HG03354 (cell line): ENCODE data around the gene GALK1.
"Not testable (repeated sequence)": the region's sequence is repeated elsewhere in the genome, so short reads cannot be mapped to it uniquely, and the experiment has no call there.

Experiments
- ATAC-seq: cut with Tn5 transposase; IDR thresholded peaks from one replicate; pipeline ENCODE4 v1.9.1; 2021; ENCODE audit warnings: mild to moderate bottlenecking; ENCODE audit not compliant: unreplicated experiment, poor library complexity, severe bottlenecking

The GALK1 gene

DNA sequence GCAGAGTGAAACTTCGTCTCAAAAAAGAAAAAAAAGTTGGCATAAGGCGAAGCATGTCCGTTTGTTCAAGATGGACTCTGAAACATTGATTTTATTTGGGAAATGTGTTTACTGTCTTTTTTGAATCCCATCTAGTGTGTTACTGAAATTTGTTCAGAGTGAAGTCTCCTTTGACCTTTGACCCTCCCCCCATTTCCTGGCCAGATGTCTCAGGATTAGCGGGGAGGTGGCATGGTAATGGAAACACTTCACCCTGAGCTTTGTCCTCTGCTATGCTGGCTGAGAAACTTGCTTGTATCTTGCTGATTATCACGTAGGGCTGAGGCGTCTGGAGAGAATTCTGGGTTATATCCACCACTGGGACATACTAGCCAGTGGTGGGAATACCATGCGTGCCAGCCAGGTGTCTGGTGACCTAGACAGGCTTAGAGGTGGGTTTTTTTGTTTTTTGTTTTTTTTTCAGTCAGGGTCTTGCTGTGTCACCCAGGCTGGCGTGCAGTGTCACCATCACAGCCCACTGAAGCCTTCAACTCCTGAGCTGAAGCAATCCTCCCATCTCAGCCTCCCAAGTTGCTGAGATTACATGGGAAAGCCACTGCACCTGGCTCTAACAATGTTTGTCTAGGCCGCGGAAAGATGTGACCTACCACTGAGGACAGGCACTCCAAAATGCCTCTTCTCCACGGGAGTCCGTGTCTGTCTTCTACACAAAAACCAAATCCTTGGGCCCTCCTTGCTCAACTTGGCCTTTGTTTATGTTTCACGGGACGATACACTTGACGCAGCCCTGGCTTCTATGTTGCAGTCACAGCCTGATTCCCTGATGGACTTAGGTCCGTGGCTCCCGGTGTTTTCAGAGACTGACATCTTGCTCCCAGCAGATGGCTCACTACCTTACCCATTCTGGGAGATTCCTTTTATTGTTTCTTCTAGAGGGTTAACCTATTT, 6.6 kb upstream of the GALK1 start:
- no peak for ATAC-seq

DNA sequence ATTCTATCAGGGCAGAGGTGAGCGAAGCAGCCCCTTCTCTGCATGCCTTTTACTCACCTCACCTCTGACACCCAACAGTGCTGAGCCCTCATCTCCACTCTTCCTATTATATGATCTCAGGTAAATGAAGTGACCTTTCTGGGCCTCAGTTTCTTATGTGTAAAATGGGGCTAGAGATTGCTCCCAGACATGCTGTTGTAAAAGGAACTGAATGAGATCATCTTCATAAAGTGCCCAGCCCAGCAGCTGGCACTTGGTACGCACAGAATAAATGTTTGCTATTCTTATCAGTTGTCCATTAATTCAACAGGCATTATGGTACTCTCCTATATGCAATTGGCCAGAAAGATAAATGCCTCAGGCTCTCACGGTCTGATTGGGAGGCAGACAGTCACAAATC, 4.5 kb upstream of the GALK1 start:
- no peak for ATAC-seq

GRCh38 chr17:75767881-75768280, 2.9 kb upstream of the GALK1 start:
- ATAC-seq = no peak

DNA sequence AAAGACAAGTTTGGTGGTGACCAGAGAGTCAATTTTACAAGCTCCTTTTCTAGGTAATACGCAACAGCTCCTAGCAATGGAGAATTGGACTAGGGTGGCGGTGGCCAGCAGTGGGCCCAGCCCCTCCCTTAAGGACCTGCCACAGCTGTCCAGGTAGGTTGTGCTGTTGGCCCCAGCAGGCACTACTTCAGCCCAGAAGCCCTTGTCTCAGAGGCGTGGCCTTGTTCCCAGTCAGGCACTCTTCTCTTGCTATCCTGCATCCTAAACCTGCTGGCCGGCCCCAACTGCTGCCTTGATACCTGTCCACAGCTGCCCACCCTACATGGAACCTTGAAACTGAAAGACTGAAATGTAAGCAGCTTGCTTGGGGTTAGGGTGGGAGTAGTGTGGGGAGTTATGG, 989 bp upstream of the GALK1 start:
- no peak for ATAC-seq

DNA sequence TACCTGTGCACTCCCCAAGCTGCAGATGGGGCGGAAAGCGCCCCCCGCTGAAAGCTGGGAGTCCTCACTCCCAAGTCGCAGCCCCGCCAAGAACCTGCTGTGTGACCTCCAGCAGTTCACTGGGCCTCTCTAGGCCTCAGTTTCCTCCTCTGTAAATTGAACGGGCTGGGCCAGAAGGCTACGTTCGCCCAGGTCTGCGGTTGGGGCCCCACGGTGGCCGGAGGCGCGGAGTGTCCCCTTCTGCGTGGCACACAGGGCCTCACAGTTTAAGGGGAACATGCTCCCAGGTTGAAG, 628 bp downstream of the GALK1 start:
- ATAC-seq = no peak

GRCh38 chr17:75763613-75764416, 1.2 kb downstream of the GALK1 start:
- no peak for ATAC-seq

- ATAC-seq = no peak
Measured at GRCh38 chr17:75763269-75763607, 1.8 kb downstream of the GALK1 start.

DNA sequence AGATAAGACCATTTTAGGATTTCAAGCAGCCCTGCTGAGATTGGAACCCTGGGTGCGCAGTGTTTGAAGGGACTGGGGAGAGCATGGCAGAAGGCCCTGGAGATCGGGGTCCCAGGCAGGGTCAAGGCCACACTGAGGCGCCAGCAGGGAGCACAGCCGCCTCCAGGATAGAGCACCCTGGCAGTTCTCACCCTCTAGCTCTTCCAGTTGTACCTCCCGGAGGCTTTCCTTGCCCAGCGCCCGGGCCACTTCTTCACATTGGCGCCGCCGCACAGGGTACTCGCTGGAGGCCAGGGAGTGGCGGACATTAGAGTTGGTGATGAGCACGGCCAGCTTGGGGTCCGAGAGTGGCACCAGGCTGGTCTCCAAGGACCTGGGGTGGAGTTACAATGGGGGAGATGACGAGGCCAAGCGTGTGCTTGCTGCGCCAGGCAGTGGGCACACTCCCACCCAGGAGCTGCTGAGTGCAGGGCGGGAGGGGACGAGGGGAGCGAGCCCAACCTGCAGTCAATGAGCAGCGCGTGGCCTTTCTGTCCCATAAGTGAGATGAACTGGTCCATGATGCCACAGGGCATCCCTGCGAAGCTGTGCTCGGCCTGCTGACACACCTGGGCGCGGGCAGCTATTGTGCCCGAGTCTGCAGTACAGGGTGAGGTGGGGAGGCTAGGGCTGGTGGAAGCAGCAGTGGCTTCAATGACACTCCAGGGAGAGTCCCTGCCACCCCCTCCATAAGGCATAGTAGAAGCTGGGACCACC, 2.3 kb downstream of the GALK1 start:
- no peak for ATAC-seq

- not testable (repeated sequence) for ATAC-seq
Measured at GRCh38 chr17:75759978-75760640, 4.9 kb downstream of the GALK1 start.

DNA sequence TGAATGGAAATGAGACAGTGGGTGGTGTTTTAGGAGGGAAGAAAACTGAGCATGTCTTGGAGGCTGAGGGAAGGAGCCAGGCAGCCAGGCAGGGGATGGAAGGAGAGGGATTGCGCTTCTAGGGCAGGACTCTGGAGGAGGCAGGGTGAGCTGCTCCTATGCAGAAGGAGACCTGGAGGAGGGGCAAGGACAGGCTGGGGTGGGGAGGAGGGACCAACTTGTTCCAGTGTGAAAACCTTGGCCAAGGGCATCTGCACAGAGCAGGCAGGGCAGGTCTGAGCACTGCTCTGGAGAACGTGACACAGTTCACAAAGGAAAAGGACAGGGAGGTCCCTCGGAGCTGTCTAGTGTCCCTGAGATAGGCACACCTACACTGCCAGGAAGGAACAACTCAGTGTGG, 5.5 kb downstream of the GALK1 start:
- no peak for ATAC-seq

GRCh38 chr17:75758131-75758905, 6.7 kb downstream of the GALK1 start:
- ATAC-seq = no peak

DNA sequence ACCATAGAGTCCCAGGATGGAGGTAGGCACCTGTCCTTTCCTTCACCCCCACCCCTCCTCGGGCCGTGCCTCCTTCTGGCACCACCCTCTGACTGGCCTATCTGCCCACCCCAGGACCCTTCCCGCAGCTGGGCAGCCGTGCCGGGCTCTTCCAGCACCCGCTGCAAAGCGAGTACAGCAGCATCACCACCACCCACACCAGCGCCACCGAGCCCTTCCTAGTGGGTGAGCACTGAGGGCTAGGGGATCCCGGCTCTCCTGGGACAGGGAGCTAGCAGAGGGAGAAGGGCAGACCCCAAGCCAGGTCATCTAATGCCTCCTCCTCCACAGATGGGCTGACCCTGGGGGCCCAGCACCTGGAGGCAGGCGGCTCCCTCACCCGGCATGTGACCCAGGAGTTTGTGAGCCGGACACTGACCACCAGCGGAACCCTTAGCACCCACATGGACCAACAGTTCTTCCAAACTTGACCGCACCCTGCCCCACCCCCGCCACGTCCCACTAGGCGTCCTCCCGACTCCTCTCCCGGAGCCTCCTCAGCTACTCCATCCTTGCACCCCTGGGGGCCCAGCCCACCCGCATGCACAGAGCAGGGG, 7.8 kb downstream of the GALK1 start:
- no peak for ATAC-seq

- no peak for ATAC-seq
Measured at GRCh38 chr17:75756451-75757085, 8.4 kb downstream of the GALK1 start.

- no peak for ATAC-seq
Measured at GRCh38 chr17:75755990-75756389, 9.0 kb downstream of the GALK1 start.

GRCh38 chr17:75755205-75755901, 9.6 kb downstream of the GALK1 start:
- no peak for ATAC-seq

DNA sequence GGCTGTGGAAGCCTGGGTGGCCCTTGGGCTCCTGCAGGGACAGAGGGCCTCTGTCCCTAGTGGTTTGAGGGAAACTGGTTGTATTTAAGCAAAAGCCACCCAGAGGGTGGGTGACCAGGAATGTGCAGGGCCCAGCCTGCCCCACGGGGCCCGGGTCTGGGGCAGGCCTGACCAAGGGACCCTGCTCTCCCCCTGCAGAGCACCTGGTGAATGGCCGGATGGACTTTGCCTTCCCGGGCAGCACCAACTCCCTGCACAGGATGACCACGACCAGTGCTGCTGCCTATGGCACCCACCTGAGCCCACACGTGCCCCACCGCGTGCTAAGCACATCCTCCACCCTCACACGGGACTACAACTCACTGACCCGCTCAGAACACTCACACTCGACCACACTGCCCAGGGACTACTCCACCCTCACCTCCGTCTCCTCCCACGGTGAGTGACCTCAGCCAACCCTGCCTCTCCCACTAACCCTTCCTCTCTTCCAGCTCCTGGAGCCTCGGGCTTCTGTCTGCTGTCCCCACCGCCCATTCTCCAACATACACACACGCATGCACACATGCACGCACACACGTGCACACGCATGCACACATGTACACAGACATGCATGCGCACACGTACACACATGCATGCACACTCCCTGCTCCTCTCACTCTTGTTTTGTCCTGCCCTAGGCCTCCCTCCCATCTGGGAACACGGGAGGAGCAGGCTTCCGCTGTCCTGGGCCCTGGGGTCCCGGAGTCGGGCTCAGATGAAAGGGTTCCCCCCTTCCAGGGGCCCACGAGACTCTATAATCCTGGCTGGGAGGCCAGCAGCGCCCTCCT, 10.4 kb downstream of the GALK1 start:
- no peak for ATAC-seq
